ENCODE measurements around the gene DNAH2. TPM values are rescaled to one million over a fixed set of nuclear protein-coding genes. Genes with fewer than 3 reads are reported as not detected.
A peak's percentile ranks its signal among the peaks of the same experiment; 100 is the strongest.

The DNAH2 gene
- polyA plus RNA-seq, 1 experiment, result 0.06 TPM

- Histone ChIP-seq H3K4me3 (ENCODE audit: low read depth, low read length) (peak overlapping the region; percentile 57; the same call in 1 of the 2 replicates), H3K9me3 (ENCODE audit: control insufficient read depth, insufficient read depth, low read length) (no peaks in the 10 kb centered on the region; the same call in 1 of the 2 replicates), H3K27me3 (ENCODE audit: control insufficient read depth, insufficient read depth, low read length) (peaks cover 18% of the 10 kb centered on the region), H3K27ac (ENCODE audit: low read depth, low read length) (no peak overlapping the region)
- POLR2A ChIA-PET, result interaction anchor here (1.5 kb wide), 1 partner anchor 13 kb away, joined by 10 read pairs; the partner anchor contains the start of gene DNAH2
- TF ChIP-seq CTCF (IDR thresholded peaks at IDR 0.05; ENCODE audit: low read depth, low read length), result no peak
- CTCF ChIA-PET, result interaction anchor here (0.8 to 1.3 kb wide), 2 partner anchors 16 kb away, joined by 3 read pairs; partner anchors contain the start of gene WRAP53
- DNase-seq (ENCODE audit: low read depth, low spot score), result no peak
Observed at GRCh38 chr17:7703584-7704479, 13.7 kb upstream of the DNAH2 start.

- Histone ChIP-seq H3K27me3 (ENCODE audit: control insufficient read depth, insufficient read depth, low read length) (peaks cover 18% of the 10 kb centered on the region), H3K9me3 (ENCODE audit: control insufficient read depth, insufficient read depth, low read length) (no peaks in the 10 kb centered on the region; the same call in 1 of the 2 replicates), H3K4me3 (ENCODE audit: low read depth, low read length) (peak within 1 kb of the TSS; percentile 57), H3K27ac (ENCODE audit: low read depth, low read length) (no peak within 1 kb of the TSS)
- CTCF ChIA-PET, result interaction anchor here (0.8 kb wide), 1 partner anchor 17 kb away, joined by 3 read pairs; no protein-coding TSS in a partner anchor
- TF ChIP-seq CTCF (IDR thresholded peaks at IDR 0.05; ENCODE audit: low read depth, low read length), result no peak
- DNase-seq (ENCODE audit: low read depth, low spot score), result no peak
- POLR2A ChIA-PET, result interaction anchor here (0.7 to 1.5 kb wide), 2 partner anchors 12 to 26 kb away, joined by 6 to 10 read pairs; partner anchors contain the start of gene DNAH2
Observed at GRCh38 chr17:7704601-7705268, 12.8 kb upstream of the DNAH2 start, which contains the start of gene EFNB3. Gene EFNB3 (plus strand): TSS chr17:7705202. CDS start chr17:7705599, 397 bp downstream.

GRCh38 chr17:7705269-7706255 is 12.0 kb upstream of the DNAH2 start:
- H3K27ac ChIP-seq (ENCODE audit: low read depth, low read length), result no peak overlapping the region
- no peaks in the 10 kb centered on the region; the same call in 1 of the 2 replicates for H3K9me3 ChIP-seq (ENCODE audit: control insufficient read depth, insufficient read depth, low read length)
- ChIA-PET POLR2A (interaction anchor here (0.7 to 1.8 kb wide), 3 partner anchors 12 to 25 kb away, joined by 4 to 10 read pairs (median 6); partner anchors contain the start of genes DNAH2 and TP53), CTCF (interaction anchor here (1.0 kb wide), 1 partner anchor 18 kb away, joined by 3 read pairs; no protein-coding TSS in a partner anchor)
- H3K4me3 ChIP-seq (ENCODE audit: low read depth, low read length), result peak overlapping the region; percentile 57
- TF ChIP-seq CTCF (IDR thresholded peaks at IDR 0.05; ENCODE audit: low read depth, low read length), result no peak
- peaks cover 18% of the 10 kb centered on the region for H3K27me3 ChIP-seq (ENCODE audit: control insufficient read depth, insufficient read depth, low read length)
- no peak for DNase-seq (ENCODE audit: low read depth, low spot score)

- ChIA-PET POLR2A (interaction anchor here (0.9 to 1.8 kb wide), 2 partner anchors 18 to 19 kb away, joined by 3 to 4 read pairs; partner anchors contain the start of genes TP53 and WRAP53), CTCF (interaction anchor here (0.7 to 1.6 kb wide), 4 partner anchors 10 to 20 kb away, joined by 3 to 7 read pairs (median 5); partner anchors contain the start of genes DNAH2 and TP53)
- peaks cover 20% of the 10 kb centered on the region for H3K27me3 ChIP-seq (ENCODE audit: control insufficient read depth, insufficient read depth, low read length)
Observed at GRCh38 chr17:7706631-7707354, 10.8 kb upstream of the DNAH2 start.

More at GRCh38 chr17:7706631-7707354, 10.8 kb upstream of the DNAH2 start:
- Histone ChIP-seq H3K9me3 (ENCODE audit: control insufficient read depth, insufficient read depth, low read length) (no peaks in the 10 kb centered on the region; the same call in 1 of the 2 replicates), H3K4me3 (ENCODE audit: low read depth, low read length) (no peak overlapping the region), H3K27ac (ENCODE audit: low read depth, low read length) (no peak overlapping the region)
- no peak for DNase-seq (ENCODE audit: low read depth, low spot score)
- TF ChIP-seq CTCF (IDR thresholded peaks at IDR 0.05; ENCODE audit: low read depth, low read length), result no peak
